GM18519 (cell line): ENCODE results near the gene SPRR4.

ENCODE experiments used
- ATAC-seq: cut with Tn5 transposase; IDR thresholded peaks from one replicate; pipeline ENCODE4 v1.9.1; 2021; ENCODE audit warnings: mild to moderate bottlenecking, moderate library complexity; ENCODE audit not compliant: unreplicated experiment, low FRiP score

The SPRR4 gene

GRCh38 chr1:152964536-152964935, 5.9 kb upstream of the SPRR4 start:
- ATAC-seq, result no peak

- ATAC-seq, result no peak
Measured at GRCh38 chr1:152965853-152966252, 4.6 kb upstream of the SPRR4 start.

- ATAC-seq, result no peak
Measured at GRCh38 chr1:152967201-152967600, 3.2 kb upstream of the SPRR4 start.

GRCh38 chr1:152968248-152968647, 2.2 kb upstream of the SPRR4 start:
- peak; percentile 75 for ATAC-seq

- ATAC-seq, result no peak
Measured at GRCh38 chr1:152969036-152969435, 1.4 kb upstream of the SPRR4 start.

- ATAC-seq, result no peak
Measured at GRCh38 chr1:152972196-152972886, 1.9 kb downstream of the SPRR4 start.

- no peak for ATAC-seq
Measured at GRCh38 chr1:152976688-152977087, 6.2 kb downstream of the SPRR4 start.

GRCh38 chr1:152977614-152978013, 7.2 kb downstream of the SPRR4 start:
- no peak for ATAC-seq

- ATAC-seq, result no peak
Measured at GRCh38 chr1:152980676-152981075, 10.2 kb downstream of the SPRR4 start.

- no peak for ATAC-seq
Measured at GRCh38 chr1:152981146-152981871, 10.9 kb downstream of the SPRR4 start.

- no peak for ATAC-seq
Measured at GRCh38 chr1:152982076-152982475, 11.6 kb downstream of the SPRR4 start.

- ATAC-seq, result no peak
Measured at GRCh38 chr1:152983234-152983633, 12.8 kb downstream of the SPRR4 start.

- no peak for ATAC-seq
Measured at GRCh38 chr1:152983743-152984142, 13.3 kb downstream of the SPRR4 start, which contains the start of gene SPRR1A. SPRR1A (plus strand) TSS chr1:152984081; CDS start chr1:152985231, 1,150 bp downstream.

- no peak for ATAC-seq
Measured at GRCh38 chr1:152986578-152986977, 16.1 kb downstream of the SPRR4 start.

- no peak for ATAC-seq
Measured at GRCh38 chr1:152993186-152993585, 22.7 kb downstream of the SPRR4 start.

- no peak for ATAC-seq
Measured at GRCh38 chr1:152995842-152996241, 25.4 kb downstream of the SPRR4 start.

- ATAC-seq, result no peak
Measured at GRCh38 chr1:152996633-152997400, 26.4 kb downstream of the SPRR4 start.

- no peak for ATAC-seq
Measured at GRCh38 chr1:152997901-152998300, 27.5 kb downstream of the SPRR4 start.

- no peak for ATAC-seq
Measured at GRCh38 chr1:152998476-152998875, 28.0 kb downstream of the SPRR4 start.

- no peak for ATAC-seq
Measured at GRCh38 chr1:152999818-153000217, 29.4 kb downstream of the SPRR4 start.

GRCh38 chr1:153000294-153000693, 29.8 kb downstream of the SPRR4 start:
- ATAC-seq, result no peak
